GM19324 (cell line): ENCODE results near the gene SIKE1.
"Not testable (repeated sequence)": the region's sequence is repeated elsewhere in the genome, so short reads cannot be mapped to it uniquely, and the experiment has no call there.

Experiments
- ATAC-seq: cut with Tn5 transposase; IDR thresholded peaks from one replicate; pipeline ENCODE4 v1.9.1; 2021; ENCODE audit warnings: mild to moderate bottlenecking, moderate library complexity; ENCODE audit not compliant: unreplicated experiment, low FRiP score

SIKE1 gene

GRCh38 chr1:114780344-114781226 is at the start of gene SIKE1:
TSS of gene SIKE1 (minus strand) at chr1:114780685. CDS start at chr1:114780607, 78 bp downstream.
- ATAC-seq, result peak; percentile 99

- ATAC-seq, result not testable (repeated sequence)
Measured at GRCh38 chr1:114830075-114830474, 49.6 kb upstream of the SIKE1 start.

GRCh38 chr1:114828251-114828650 is 47.8 kb upstream of the SIKE1 start:
- no peak for ATAC-seq

GRCh38 chr1:114821978-114822377 is 41.5 kb upstream of the SIKE1 start:
- no peak for ATAC-seq

GRCh38 chr1:114820392-114820791 is 39.9 kb upstream of the SIKE1 start:
- ATAC-seq, result no peak

- no peak for ATAC-seq
Measured at GRCh38 chr1:114819869-114820268, 39.4 kb upstream of the SIKE1 start.

- not testable (repeated sequence) for ATAC-seq
Measured at GRCh38 chr1:114804449-114804848, 24.0 kb upstream of the SIKE1 start.

GRCh38 chr1:114803001-114803400 is 22.5 kb upstream of the SIKE1 start:
- ATAC-seq, result no peak

- ATAC-seq, result no peak
Measured at GRCh38 chr1:114794038-114794437, 13.6 kb upstream of the SIKE1 start.

GRCh38 chr1:114790581-114790980 is 10.1 kb upstream of the SIKE1 start:
- not testable (repeated sequence) for ATAC-seq

- ATAC-seq, result not testable (repeated sequence)
Measured at GRCh38 chr1:114786440-114786839, 6.0 kb upstream of the SIKE1 start.

- no peak for ATAC-seq
Measured at GRCh38 chr1:114782476-114782875, 2.0 kb upstream of the SIKE1 start.

GRCh38 chr1:114779722-114780121 is 763 bp downstream of the SIKE1 start:
- no peak for ATAC-seq

GRCh38 chr1:114776726-114777125 is 3.8 kb downstream of the SIKE1 start:
- ATAC-seq, result not testable (repeated sequence)

GRCh38 chr1:114771992-114772391 is 8.5 kb downstream of the SIKE1 start:
- ATAC-seq, result no peak

GRCh38 chr1:114770989-114771388 is 9.5 kb downstream of the SIKE1 start:
- ATAC-seq, result no peak

GRCh38 chr1:114764689-114765088 is 15.8 kb downstream of the SIKE1 start:
- ATAC-seq, result no peak

GRCh38 chr1:114758256-114758832 is 22.1 kb downstream of the SIKE1 start:
- no peak for ATAC-seq

GRCh38 chr1:114757455-114758255 is 22.8 kb downstream of the SIKE1 start, which contains the start of gene CSDE1:
TSS of gene CSDE1 (minus strand) at chr1:114757984. CDS start at chr1:114739890, 18,094 bp downstream.
- ATAC-seq, result peak; percentile 82

- no peak for ATAC-seq
Measured at GRCh38 chr1:114756949-114757454, 23.5 kb downstream of the SIKE1 start.
